ENCODE data around the gene APOL1.

The APOL1 gene

DNA sequence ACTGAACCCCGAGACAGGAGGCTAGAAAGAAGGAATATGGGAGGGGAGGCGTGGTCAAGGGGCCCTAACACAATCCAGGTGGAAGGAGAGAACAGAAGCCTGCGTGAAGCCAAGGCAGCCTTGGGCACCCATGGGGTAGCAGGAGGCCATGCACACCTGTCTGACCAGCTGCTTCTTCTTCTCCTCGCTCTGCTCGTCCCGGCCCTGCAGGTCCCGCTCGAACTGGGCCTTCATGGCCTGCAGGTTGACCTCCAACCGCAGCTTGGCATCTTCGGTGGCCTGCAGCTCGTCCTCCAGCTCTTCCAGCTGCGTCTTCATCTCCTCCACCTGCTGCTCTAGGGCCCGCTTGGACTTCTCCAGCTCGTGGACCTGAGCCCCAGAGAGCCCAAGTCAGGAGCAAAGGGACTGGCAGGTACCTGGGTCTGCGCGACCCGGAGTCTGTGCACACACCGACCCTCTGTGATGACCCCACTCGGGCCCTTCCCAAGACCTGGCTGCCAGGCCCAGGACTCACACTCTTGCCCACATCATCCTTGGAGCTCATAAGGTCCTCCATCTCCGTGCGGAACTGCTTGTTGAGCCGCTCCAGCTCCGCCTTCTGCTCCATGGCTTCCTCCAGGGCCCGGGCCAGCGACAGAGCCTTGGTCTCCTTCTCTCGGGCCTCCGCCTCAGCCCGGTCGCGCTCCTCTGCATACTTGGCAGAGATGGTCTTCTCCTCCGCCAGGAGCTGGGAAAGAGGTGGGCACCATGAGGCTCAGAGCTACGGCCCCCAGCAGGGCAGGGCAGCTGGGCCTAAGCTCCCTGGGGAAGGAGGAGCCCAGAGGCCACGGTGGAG is 35.9 kb downstream of the APOL1 start:
- TF ChIP-seq FOXM1 (IDR thresholded peaks at IDR 0.05; ENCODE audit: borderline replicate concordance, low read depth), result no peak
- TF ChIP-seq, protein P1, sequence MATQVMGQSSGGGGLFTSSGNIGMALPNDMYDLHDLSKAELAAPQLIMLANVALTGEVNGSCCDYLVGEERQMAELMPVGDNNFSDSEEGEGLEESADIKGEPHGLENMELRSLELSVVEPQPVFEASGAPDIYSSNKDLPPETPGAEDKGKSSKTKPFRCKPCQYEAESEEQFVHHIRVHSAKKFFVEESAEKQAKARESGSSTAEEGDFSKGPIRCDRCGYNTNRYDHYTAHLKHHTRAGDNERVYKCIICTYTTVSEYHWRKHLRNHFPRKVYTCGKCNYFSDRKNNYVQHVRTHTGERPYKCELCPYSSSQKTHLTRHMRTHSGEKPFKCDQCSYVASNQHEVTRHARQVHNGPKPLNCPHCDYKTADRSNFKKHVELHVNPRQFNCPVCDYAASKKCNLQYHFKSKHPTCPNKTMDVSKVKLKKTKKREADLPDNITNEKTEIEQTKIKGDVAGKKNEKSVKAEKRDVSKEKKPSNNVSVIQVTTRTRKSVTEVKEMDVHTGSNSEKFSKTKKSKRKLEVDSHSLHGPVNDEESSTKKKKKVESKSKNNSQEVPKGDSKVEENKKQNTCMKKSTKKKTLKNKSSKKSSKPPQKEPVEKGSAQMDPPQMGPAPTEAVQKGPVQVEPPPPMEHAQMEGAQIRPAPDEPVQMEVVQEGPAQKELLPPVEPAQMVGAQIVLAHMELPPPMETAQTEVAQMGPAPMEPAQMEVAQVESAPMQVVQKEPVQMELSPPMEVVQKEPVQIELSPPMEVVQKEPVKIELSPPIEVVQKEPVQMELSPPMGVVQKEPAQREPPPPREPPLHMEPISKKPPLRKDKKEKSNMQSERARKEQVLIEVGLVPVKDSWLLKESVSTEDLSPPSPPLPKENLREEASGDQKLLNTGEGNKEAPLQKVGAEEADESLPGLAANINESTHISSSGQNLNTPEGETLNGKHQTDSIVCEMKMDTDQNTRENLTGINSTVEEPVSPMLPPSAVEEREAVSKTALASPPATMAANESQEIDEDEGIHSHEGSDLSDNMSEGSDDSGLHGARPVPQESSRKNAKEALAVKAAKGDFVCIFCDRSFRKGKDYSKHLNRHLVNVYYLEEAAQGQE (IDR thresholded peaks at IDR 0.05; ENCODE audit: low read depth), result no peak
- TF ChIP-seq TAF1 (IDR thresholded peaks at IDR 0.05; ENCODE audit: low read depth), result no peak
- TF ChIP-seq TCF12 (IDR thresholded peaks at IDR 0.05; ENCODE audit: low read depth), result no peak
- TF ChIP-seq, protein P2, sequence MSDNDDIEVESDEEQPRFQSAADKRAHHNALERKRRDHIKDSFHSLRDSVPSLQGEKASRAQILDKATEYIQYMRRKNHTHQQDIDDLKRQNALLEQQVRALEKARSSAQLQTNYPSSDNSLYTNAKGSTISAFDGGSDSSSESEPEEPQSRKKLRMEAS (IDR thresholded peaks at IDR 0.05), result no peak
- no peak for TF ChIP-seq EGR1 (IDR thresholded peaks at IDR 0.05)
- TF ChIP-seq RAD21 (IDR thresholded peaks at IDR 0.05; ENCODE audit: low read depth), result no peak

DNA sequence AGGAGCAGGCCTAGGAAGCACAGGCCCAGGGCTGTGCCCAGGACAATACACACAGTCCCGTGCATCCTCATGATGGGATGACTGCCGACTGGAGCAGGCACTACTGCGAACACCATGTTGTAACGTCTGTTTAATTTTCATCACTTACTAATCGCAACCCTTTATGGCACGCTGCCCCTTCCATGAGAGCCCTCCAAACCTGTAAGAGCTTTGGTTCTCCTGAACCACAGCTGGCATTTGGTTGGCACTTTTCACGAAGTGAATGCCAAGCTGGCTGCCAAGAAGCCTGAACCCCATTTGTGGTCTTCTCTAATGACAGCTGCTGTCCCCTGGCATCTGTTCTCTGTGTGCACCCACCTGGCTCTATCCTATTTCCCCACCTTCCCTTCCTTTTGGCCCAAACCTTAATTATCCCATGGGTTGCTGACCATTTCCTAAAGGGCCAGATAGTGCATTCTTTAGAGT is 36.5 kb downstream of the APOL1 start:
- TF ChIP-seq CEBPB (IDR thresholded peaks at IDR 0.05) (no peak), NFIC (IDR thresholded peaks at IDR 0.05) (no peak), CREB1 (IDR thresholded peaks at IDR 0.05; ENCODE audit: low read depth) (no peak), EP300 (IDR thresholded peaks at IDR 0.05; ENCODE audit: borderline replicate concordance) (no peak), TAF1 (IDR thresholded peaks at IDR 0.05; ENCODE audit: low read depth) (no peak), TCF12 (IDR thresholded peaks at IDR 0.05; ENCODE audit: low read depth) (no peak), RAD21 (IDR thresholded peaks at IDR 0.05; ENCODE audit: low read depth) (no peak), ZBTB7A (IDR thresholded peaks at IDR 0.05; ENCODE audit: low read depth) (no peak), EGR1 (IDR thresholded peaks at IDR 0.05) (no peak), YY1 (IDR thresholded peaks at IDR 0.05; ENCODE audit: low read depth) (no peak), FOXM1 (IDR thresholded peaks at IDR 0.05; ENCODE audit: borderline replicate concordance, low read depth) (no peak), TEAD4 (IDR thresholded peaks at IDR 0.05) (no peak)
- TF ChIP-seq, protein P3, sequence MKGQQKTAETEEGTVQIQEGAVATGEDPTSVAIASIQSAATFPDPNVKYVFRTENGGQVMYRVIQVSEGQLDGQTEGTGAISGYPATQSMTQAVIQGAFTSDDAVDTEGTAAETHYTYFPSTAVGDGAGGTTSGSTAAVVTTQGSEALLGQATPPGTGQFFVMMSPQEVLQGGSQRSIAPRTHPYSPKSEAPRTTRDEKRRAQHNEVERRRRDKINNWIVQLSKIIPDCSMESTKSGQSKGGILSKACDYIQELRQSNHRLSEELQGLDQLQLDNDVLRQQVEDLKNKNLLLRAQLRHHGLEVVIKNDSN (IDR thresholded peaks at IDR 0.05), result no peak
- TF ChIP-seq, protein P1 (IDR thresholded peaks at IDR 0.05; ENCODE audit: low read depth), result no peak
- TF ChIP-seq, protein P2 (IDR thresholded peaks at IDR 0.05), result no peak

DNA sequence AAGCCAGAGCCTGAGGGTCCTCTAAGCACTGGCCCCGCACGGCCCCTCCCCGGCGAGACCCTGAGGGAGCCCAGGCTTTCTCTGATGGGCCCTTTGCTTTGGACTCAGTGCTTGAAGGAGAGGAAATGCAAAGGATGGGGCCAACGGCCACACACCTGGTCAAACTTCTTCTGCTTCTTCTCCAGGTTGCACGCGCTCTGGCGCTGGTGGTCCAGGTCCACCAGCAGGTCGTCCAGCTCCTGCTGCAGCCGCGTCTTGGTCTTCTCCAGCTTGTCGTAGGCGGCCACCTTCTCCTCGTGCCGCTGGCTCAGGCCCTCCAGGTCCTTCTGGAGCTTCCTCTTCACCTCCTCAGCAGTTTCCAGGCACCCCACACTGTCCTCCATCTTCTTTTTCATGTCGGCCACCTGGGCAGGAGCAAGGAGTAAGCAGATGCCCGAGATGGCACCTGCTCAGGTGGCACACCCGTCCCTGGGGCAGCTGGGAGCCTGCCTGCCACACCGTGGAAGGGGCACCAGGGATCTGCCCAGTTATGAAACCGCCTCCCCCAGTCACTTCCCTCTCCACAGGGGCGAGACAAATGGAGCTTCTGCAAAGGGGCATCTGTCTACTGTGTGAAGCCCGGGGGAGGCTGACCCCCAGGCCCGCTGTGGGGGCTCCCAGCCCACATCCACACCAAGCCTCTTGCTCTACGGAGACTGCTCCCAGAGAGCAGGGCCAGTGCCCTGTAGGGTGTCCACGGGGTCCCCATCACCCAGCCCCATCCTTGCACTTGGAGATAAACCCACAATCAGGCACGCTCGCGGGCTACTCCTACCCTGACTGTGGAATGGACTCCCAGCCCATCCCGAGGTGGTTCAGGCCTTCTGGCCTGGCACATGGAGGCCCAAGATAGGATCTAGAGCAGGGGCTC is 39.2 kb downstream of the APOL1 start:
- TF ChIP-seq, protein P2 (IDR thresholded peaks at IDR 0.05), result no peak
- no peak for TF ChIP-seq TCF12 (IDR thresholded peaks at IDR 0.05; ENCODE audit: low read depth)
- TF ChIP-seq EGR1 (IDR thresholded peaks at IDR 0.05), result no peak
- TF ChIP-seq TAF1 (IDR thresholded peaks at IDR 0.05; ENCODE audit: low read depth), result no peak
- TF ChIP-seq ZBTB7A (IDR thresholded peaks at IDR 0.05; ENCODE audit: low read depth), result no peak
- no peak for TF ChIP-seq TEAD4 (IDR thresholded peaks at IDR 0.05)
- no peak for TF ChIP-seq FOXM1 (IDR thresholded peaks at IDR 0.05; ENCODE audit: borderline replicate concordance, low read depth)
- TF ChIP-seq EP300 (IDR thresholded peaks at IDR 0.05; ENCODE audit: borderline replicate concordance), result no peak

DNA sequence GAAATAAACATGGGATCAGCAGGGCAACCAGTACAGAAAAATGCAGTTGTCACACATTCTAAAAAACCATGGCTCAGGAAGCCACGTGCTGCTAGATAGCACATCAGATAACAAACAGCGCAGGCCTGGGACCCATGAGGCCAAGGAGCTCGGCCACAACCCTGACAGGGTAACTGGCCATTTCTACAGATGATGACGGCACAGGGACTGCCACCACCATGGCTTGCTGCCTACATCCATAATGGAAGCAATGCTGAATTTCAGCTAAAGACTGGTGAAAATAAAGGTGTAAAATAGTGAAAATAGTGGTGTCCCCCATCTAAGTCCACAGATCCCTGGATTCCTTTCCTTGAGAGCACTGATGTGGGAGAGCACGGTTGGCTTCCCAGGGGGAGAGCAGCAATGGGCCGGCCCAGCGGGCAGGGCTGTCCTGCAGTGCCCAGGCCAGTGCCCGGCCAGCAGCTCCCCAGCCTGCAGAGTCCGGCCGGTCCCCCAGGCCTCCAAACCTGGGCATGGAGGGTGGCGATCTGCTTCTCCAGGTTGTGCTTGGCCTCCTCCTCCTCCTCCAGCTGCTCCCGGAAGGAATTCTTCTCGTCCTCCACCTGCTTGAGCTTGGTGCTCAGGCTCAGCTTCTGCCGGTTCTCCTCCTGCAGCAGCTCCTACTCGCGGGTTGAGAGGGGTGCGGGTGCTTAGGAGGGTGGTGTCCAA is 40.0 kb downstream of the APOL1 start:
- TF ChIP-seq CREB1 (IDR thresholded peaks at IDR 0.05; ENCODE audit: low read depth) (no peak), TCF12 (IDR thresholded peaks at IDR 0.05; ENCODE audit: low read depth) (no peak), RAD21 (IDR thresholded peaks at IDR 0.05; ENCODE audit: low read depth) (no peak)
- TF ChIP-seq, protein P3 (IDR thresholded peaks at IDR 0.05), result no peak

Measured in Ishikawa (cell line).